K562 (cell line): ENCODE results near the gene OPA3. TPM values are rescaled to one million over a fixed set of nuclear protein-coding genes. Genes with fewer than 3 reads are reported as not detected.

ENCODE experiments used
- ATAC-seq: fragments of 200-7000 bp; cut with Tn5 transposase; 3 replicates; pipeline ENCODE4 v1.9.1; 2020; ENCODE audit warnings: moderate library complexity
- BruUV-seq: library from RNA; stranded (reverse); fragments of 400-500 nt; replicated peaks from 2 replicates; lab custom pipeline; 2021; lab: Mats Ljungman, UMichigan
- CTCF ChIA-PET: fragments of 300-600 bp; formaldehyde crosslinking; extraction: SDS; loops from one replicate; lab custom pipeline; 2021; ENCODE audit warnings: low intra/inter-chr PET ratio; lab: Yijun Ruan, JAX
- POLR2A ChIA-PET: fragments of 300-600, 350-650 bp; sonication (Branson Sonifier 250); formaldehyde crosslinking; extraction: SDS; loops from one replicate; lab custom pipeline; 2021; ENCODE audit warnings: antibody characterized with exemption, inconsistent platforms; lab: Yijun Ruan, JAX
- DNase-seq, 4 experiments: peaks; one replicate each; pipeline versions ENCODE4 v3.0.0 to v3.0.0-alpha.2; 2011 to 2018; ENCODE audit warnings: low spot score in 3 of 4, mixed read lengths in 3 of 4; ENCODE audit errors: extremely low read depth in 1 of 4
- FAIRE-seq: peaks from 2 replicates; lab custom pipeline; 2011; peaks lifted over from hg19 to GRCh38; lab: Jason Lieb, UNC
- H2AFZ ChIP-seq: 2 replicates; pipeline ENCODE4 v1.6.0; 2011; ENCODE audit warnings: low read depth, low read length, control low read depth, inconsistent platforms
- H3K27ac ChIP-seq: fragments of 200-600 bp; 3 replicates; pipeline ENCODE4 v1.8.0; 2011; ENCODE audit warnings: low read depth, mild to moderate bottlenecking, control low read depth, inconsistent platforms, low read length, moderate library complexity, mixed read lengths; ENCODE audit errors: extremely low read depth
- H3K27me3 ChIP-seq, 2 experiments: fragments of 300-600 bp in 1 of 2; 2 replicates in 1 of 2; 3 replicates in 1 of 2; pipeline versions ENCODE4 v1.6.0 to v1.8.0; 2011; ENCODE audit warnings: inconsistent platforms in 2 of 2, low read length in 2 of 2, mild to moderate bottlenecking in 1 of 2, mixed read lengths in 1 of 2, moderate library complexity in 1 of 2; ENCODE audit not compliant: control insufficient read depth in 2 of 2, insufficient read depth in 2 of 2
- H3K36me3 ChIP-seq: fragments of 300-600 bp; 3 replicates; pipeline ENCODE4 v1.8.0; 2011; ENCODE audit warnings: mild to moderate bottlenecking, low read length, inconsistent platforms; ENCODE audit not compliant: control insufficient read depth, insufficient read depth
- H3K4me1 ChIP-seq, 2 experiments: fragments of 200-600 bp in 1 of 2; replicated peaks in 1 of 2; 2 replicates in 1 of 2; 3 replicates in 1 of 2; pipeline versions ENCODE4 v1.5.1 to v1.8.0; 2011; ENCODE audit warnings: inconsistent platforms in 2 of 2, low read length in 2 of 2, mild to moderate bottlenecking in 1 of 2, mixed read lengths in 1 of 2, moderate library complexity in 1 of 2; ENCODE audit not compliant: control insufficient read depth in 2 of 2, insufficient read depth in 2 of 2
- H3K4me2 ChIP-seq: 2 replicates; pipeline ENCODE4 v1.6.1; 2011; ENCODE audit warnings: low read length, control low read depth, inconsistent platforms, mixed read lengths; ENCODE audit not compliant: insufficient read depth
- H3K4me3 ChIP-seq: fragments of 200-600 bp; sonication (generic), shearing (Covaris generic); 2 replicates; pipeline ENCODE4 v1.5.1; 2016; ENCODE audit warnings: control low read depth, inconsistent platforms
- H3K79me2 ChIP-seq: fragments of 200-600 bp; 3 replicates; pipeline ENCODE4 v1.8.0; 2011; ENCODE audit warnings: low read length, inconsistent platforms; ENCODE audit not compliant: control insufficient read depth, insufficient read depth
- H3K9ac ChIP-seq, 2 experiments: 2 replicates each; pipeline versions ENCODE4 v1.6.0 to v1.6.1; 2011; ENCODE audit warnings: low read depth in 2 of 2, low read length in 2 of 2, control low read depth in 1 of 2, inconsistent platforms in 1 of 2, mild to moderate bottlenecking in 1 of 2, mixed read lengths in 1 of 2; ENCODE audit not compliant: insufficient read depth in 1 of 2
- H3K9me1 ChIP-seq: one replicate; pipeline ENCODE4 v1.6.0; 2011; ENCODE audit warnings: inconsistent platforms, mild to moderate bottlenecking, low read length, moderate library complexity; ENCODE audit not compliant: control insufficient read depth, insufficient read depth
- H3K9me3 ChIP-seq: replicated peaks from 2 replicates; pipeline ENCODE4 v1.5.1; 2011; ENCODE audit warnings: low read depth, low read length, inconsistent platforms; ENCODE audit not compliant: control insufficient read depth, insufficient read depth
- H4K20me1 ChIP-seq: replicated peaks from 2 replicates; pipeline ENCODE4 v1.6.1; 2011; ENCODE audit warnings: low read length, inconsistent platforms, mixed read lengths; ENCODE audit not compliant: control insufficient read depth, insufficient read depth
- EGR1 ChIP-seq: fragments of 450-650 bp; conservative IDR thresholded peaks from 2 replicates; pipeline ENCODE4 v1.6.1; 2017; ENCODE audit warnings: mild to moderate bottlenecking
- LEF1 ChIP-seq: fragments of 450-650 bp; IDR thresholded peaks from 2 replicates; pipeline ENCODE4 v1.6.1; 2016; ENCODE audit warnings: mild to moderate bottlenecking
- MEF2D ChIP-seq: conservative IDR thresholded peaks from 2 replicates; pipeline ENCODE4 v1.6.1; 2016; ENCODE audit warnings: low read depth, missing genetic modification characterization, missing compliant biosample characterization
- MTA1 ChIP-seq: fragments of 450-650 bp; IDR thresholded peaks from 2 replicates; pipeline ENCODE4 v1.6.1; 2017; ENCODE audit warnings: borderline replicate concordance
- PKNOX1 ChIP-seq: fragments of 450-650 bp; IDR thresholded peaks from 2 replicates; pipeline ENCODE4 v1.6.1; 2016
- ZNF398 ChIP-seq: fragments of 250-450 bp; sonication (Bioruptor Pico); IDR thresholded peaks from 2 replicates; pipeline ENCODE4 v1.8.0; 2021; ENCODE audit warnings: moderate library complexity, mild to moderate bottlenecking, inconsistent platforms
- WGBS: fragments of 100-300 bp; shearing (Covaris generic); methylation state at CpG from one replicate; pipeline ENCODE4 v1.1.6; 2016; ENCODE audit warnings: low coverage, mixed read lengths; ENCODE audit not compliant: insufficient coverage; ENCODE audit errors: missing lambda C conversion rate; 5-methylcytosine and 5-hydroxymethylcytosine counted together
- in situ Hi-C: fragments of 300-500 bp; cut with MboI; formaldehyde crosslinking; loops from 4 replicates; pipeline ENCODE4 v1.15.0; 2018; ENCODE audit warnings: inconsistent platforms, mixed read lengths
- intact Hi-C: fragments of 100-400 bp; cut with micrococcal nuclease; formaldehyde crosslinking; loops from 2 replicates; pipeline ENCODE4 v1.14.2; 2022
- polyA plus RNA-seq, 8 experiments: library from polyadenylated mRNA; depleted of rRNA in 4 of 8; stranded (reverse) in 5 of 8; unstranded in 3 of 8; fragments of >200 nt; fragmentation: Nextera tagmentation in 2 of 8; fragmentation: Illumina TruSeq in 1 of 8; extraction: Ambion mirVana in 2 of 8; extraction: Trizol in 1 of 8; gene quantifications; 2 replicates each; pipeline versions ENCODE4 v1.2.1 to v1.2.3, GENCODE V29; 2011 to 2014; ENCODE audit warnings: inconsistent platforms in 1 of 8, missing spikeins in 1 of 8
- total RNA-seq, 7 experiments: library from RNA; depleted of rRNA in 6 of 7; stranded (reverse); fragments of >200 nt in 6 of 7; fragmentation: Illumina TruSeq in 2 of 7; extraction: Trizol in 2 of 7; gene quantifications; 2 replicates each; pipeline versions ENCODE4 v1.2.1 to v1.2.3, GENCODE V29; 2011 to 2021; ENCODE audit warnings: low replicate concordance in 1 of 7
- TF ChIP-seq, protein P1 (sequence below), 3 experiments: fragments of 200-800 bp in 1 of 3; sonication (Bioruptor generic) in 1 of 3; sonication (generic) in 1 of 3; formaldehyde crosslinking in 1 of 3; IDR thresholded peaks; 2 replicates each; pipeline versions ENCODE4 v1.6.1 to v1.8.0; 2016 to 2022; ENCODE audit warnings: mild to moderate bottlenecking in 2 of 3, missing compliant biosample characterization in 2 of 3, missing genetic modification characterization in 2 of 3, missing genetic modification reagents in 1 of 3
- TF ChIP-seq, protein P2 (sequence below): fragments of 450-650 bp; IDR thresholded peaks from 2 replicates; pipeline ENCODE4 v1.6.1; 2017; ENCODE audit warnings: antibody characterized with exemption, mild to moderate bottlenecking

Gene OPA3
- total and polyA plus RNA-seq, 9 of the 15 experiments (the other 6 are each of a cell fraction or from before 2014, with no cell fraction given): 1.4 to 18.8 (median 9.0) TPM

GRCh38 chr19:45505996-45506245, 78.7 kb downstream of the OPA3 start (continued):
- TF ChIP-seq ZNF398 (CRISPR knock-in tag) (no peak), LEF1 (peak; percentile 35; the same call in 1 of the 2 replicates), MEF2D (tag) (no peak), EGR1 (no peak), MTA1 (no peak)
- TF ChIP-seq, protein P1, sequence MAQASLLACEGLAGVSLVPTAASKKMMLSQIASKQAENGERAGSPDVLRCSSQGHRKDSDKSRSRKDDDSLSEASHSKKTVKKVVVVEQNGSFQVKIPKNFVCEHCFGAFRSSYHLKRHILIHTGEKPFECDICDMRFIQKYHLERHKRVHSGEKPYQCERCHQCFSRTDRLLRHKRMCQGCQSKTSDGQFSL (CRISPR knock-in tag; IDR thresholded peaks at IDR 0.05): no peak
- TF ChIP-seq, protein P1 (tag; IDR thresholded peaks at IDR 0.05): no peak

DNA sequence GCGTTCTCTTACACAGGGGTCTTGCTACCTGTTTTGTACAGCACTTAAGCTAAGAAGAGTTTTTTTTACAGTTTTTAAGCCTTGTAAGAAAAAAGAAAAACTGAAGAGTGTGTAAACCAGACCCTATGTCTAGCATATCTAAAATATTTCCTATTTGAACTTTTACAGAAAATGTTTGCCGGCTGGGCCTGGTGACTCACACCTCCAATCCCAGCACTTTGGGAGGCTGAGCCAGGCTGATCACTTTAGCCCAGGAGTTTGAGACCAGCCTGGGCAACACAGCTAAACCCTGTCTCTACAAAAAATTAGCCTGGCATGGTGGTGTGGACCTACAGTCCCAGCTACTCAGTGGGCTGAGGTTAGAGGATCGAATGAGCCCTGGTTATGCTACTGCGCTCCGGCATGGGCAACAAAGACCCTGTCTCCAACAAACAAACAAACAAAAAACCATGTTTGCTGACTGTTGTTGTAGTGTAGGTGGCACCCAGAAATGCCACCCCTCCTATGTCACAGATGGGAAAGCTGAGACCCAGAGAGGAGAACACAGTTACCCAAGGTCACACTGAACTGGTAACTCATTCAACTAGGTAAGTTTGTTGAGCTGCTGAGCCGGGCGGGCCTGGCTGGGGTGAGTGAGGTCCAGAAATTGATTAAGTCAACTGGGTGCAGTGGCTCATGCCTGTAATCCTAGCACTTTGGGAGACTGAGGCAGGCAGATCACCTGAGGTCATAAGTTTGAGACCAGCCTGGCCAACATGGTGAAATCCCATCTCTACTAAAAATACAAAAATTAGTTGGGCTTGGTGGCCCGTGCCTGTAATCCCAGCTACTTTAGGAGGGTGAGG, 79.2 kb downstream of the OPA3 start:
- CTCF ChIA-PET: no interaction called here
- Histone ChIP-seq H3K9me3 (no peaks in the 10 kb centered on the region), H3K79me2 (peaks cover 41% of the 10 kb centered on the region), H3K4me1 (peaks cover 26 to 52% of the 10 kb centered on the region in 2 experiments), H3K4me2 (peak overlapping the region; percentile 96), H2AFZ (peak overlapping the region; percentile 88), H3K9me1 (no peaks in the 10 kb centered on the region), H3K4me3 (peak overlapping the region; percentile 99; the same call in 1 of the 2 replicates), H3K27me3 (no peaks in the 10 kb centered on the region), H4K20me1 (no peaks in the 10 kb centered on the region), H3K36me3 (peaks cover 12% of the 10 kb centered on the region; the same call in 1 of the 3 replicates), H3K9ac (peak overlapping the region; percentile 87 to 95), H3K27ac (peak overlapping the region; percentile 98)
- no peak for ATAC-seq
- no TSS peak for BruUV-seq
- peak in 1 of 4 experiments; percentile 36 for DNase-seq
- WGBS: 57% methylated on average over 8 of the region's 8 CpGs
- POLR2A ChIA-PET: interaction anchor here (0.7 to 2.3 kb wide), 3 partner anchors 9 to 111 kb away, joined by 3 to 5 read pairs (median 4); no protein-coding TSS in a partner anchor
- FAIRE-seq: peak; percentile 65
- intact Hi-C loops (loop anchor here (5.0 kb wide), 1 partner anchor 137 kb away; no protein-coding TSS in a partner anchor), in situ Hi-C loops (no loop called here)
- TF ChIP-seq PKNOX1: no peak
- TF ChIP-seq, protein P2, sequence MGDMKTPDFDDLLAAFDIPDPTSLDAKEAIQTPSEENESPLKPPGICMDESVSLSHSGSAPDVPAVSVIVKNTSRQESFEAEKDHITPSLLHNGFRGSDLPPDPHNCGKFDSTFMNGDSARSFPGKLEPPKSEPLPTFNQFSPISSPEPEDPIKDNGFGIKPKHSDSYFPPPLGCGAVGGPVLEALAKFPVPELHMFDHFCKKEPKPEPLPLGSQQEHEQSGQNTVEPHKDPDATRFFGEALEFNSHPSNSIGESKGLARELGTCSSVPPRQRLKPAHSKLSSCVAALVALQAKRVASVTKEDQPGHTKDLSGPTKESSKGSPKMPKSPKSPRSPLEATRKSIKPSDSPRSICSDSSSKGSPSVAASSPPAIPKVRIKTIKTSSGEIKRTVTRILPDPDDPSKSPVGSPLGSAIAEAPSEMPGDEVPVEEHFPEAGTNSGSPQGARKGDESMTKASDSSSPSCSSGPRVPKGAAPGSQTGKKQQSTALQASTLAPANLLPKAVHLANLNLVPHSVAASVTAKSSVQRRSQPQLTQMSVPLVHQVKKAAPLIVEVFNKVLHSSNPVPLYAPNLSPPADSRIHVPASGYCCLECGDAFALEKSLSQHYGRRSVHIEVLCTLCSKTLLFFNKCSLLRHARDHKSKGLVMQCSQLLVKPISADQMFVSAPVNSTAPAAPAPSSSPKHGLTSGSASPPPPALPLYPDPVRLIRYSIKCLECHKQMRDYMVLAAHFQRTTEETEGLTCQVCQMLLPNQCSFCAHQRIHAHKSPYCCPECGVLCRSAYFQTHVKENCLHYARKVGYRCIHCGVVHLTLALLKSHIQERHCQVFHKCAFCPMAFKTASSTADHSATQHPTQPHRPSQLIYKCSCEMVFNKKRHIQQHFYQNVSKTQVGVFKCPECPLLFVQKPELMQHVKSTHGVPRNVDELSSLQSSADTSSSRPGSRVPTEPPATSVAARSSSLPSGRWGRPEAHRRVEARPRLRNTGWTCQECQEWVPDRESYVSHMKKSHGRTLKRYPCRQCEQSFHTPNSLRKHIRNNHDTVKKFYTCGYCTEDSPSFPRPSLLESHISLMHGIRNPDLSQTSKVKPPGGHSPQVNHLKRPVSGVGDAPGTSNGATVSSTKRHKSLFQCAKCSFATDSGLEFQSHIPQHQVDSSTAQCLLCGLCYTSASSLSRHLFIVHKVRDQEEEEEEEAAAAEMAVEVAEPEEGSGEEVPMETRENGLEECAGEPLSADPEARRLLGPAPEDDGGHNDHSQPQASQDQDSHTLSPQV: 0 out of 2 replicates have a peak, but pooled peaks have one; percentile 38
